PC-9 (cell line): ENCODE data around the gene VPS4A. TPM values are rescaled to one million over a fixed set of nuclear protein-coding genes. Genes with fewer than 3 reads are reported as not detected.

ENCODE experiments used
- BruUV-seq: library from RNA; stranded (reverse); fragments of 400-500 nt; replicated peaks from 2 replicates; lab custom pipeline; 2021; lab: Mats Ljungman, UMichigan
- CTCF ChIA-PET: fragments of 300-600 bp; sonication (Branson Sonifier 250); formaldehyde crosslinking; loops from one replicate; lab custom pipeline; 2022; ENCODE audit warnings: antibody characterized with exemption; lab: Charles Lee
- POLR2A ChIA-PET: fragments of 300-600 bp; sonication (Branson Sonifier 250); formaldehyde crosslinking; loops from one replicate; lab custom pipeline; 2022; ENCODE audit warnings: antibody characterized with exemption; ENCODE audit not compliant: unreplicated experiment; lab: Charles Lee
- DNase-seq, 2 experiments: peaks; one replicate each; pipeline versions ENCODE4 v3.0.0 to v3.0.0-alpha.2; 2015 to 2022; ENCODE audit warnings: mixed read lengths in 1 of 2
- H2AFZ ChIP-seq: fragments of 200-600 bp; sonication (generic); 2 replicates; pipeline ENCODE4 v1.8.1; 2017; ENCODE audit warnings: antibody characterized with exemption
- H3F3A ChIP-seq: fragments of 200-600 bp; sonication (generic); 2 replicates; pipeline ENCODE4 v1.8.1; 2017; ENCODE audit warnings: antibody characterized with exemption, mild to moderate bottlenecking, low read depth; ENCODE audit not compliant: insufficient read depth
- H3K27ac ChIP-seq: fragments of 200-600 bp; sonication (generic); 2 replicates; pipeline ENCODE4 v1.6.1; 2016; ENCODE audit warnings: mixed run types
- H3K27me3 ChIP-seq: fragments of 200-600 bp; sonication (generic); 2 replicates; pipeline ENCODE4 v1.6.1; 2016; ENCODE audit warnings: low read depth, mixed run types; ENCODE audit not compliant: insufficient read depth
- H3K36me3 ChIP-seq: fragments of 200-600 bp; sonication (generic); 2 replicates; pipeline ENCODE4 v1.6.1; 2016; ENCODE audit warnings: low read depth, mixed run types
- H3K4me1 ChIP-seq: fragments of 200-600 bp; sonication (generic); replicated peaks from 2 replicates; pipeline ENCODE4 v1.6.1; 2016; ENCODE audit warnings: mixed run types; ENCODE audit not compliant: insufficient read depth
- H3K4me2 ChIP-seq: fragments of 200-600 bp; sonication (generic); 2 replicates; pipeline ENCODE4 v1.6.1; 2017; ENCODE audit warnings: mixed run types
- H3K4me3 ChIP-seq: fragments of 200-600 bp; sonication (generic); 2 replicates; pipeline ENCODE4 v1.6.1; 2016; ENCODE audit warnings: mixed run types
- H3K79me2 ChIP-seq: fragments of 200-600 bp; sonication (generic); 2 replicates; pipeline ENCODE4 v1.6.1; 2017; ENCODE audit warnings: low read depth, mixed run types
- H3K9me2 ChIP-seq: fragments of 200-600 bp; sonication (generic); 2 replicates; pipeline ENCODE4 v1.8.1; 2017; ENCODE audit warnings: mild to moderate bottlenecking; ENCODE audit not compliant: insufficient read depth
- H3K9me3 ChIP-seq: fragments of 200-600 bp; sonication (generic); 2 replicates; pipeline ENCODE4 v1.8.1; 2016; ENCODE audit warnings: low read depth; ENCODE audit not compliant: insufficient read depth
- H4K20me1 ChIP-seq: fragments of 200-600 bp; sonication (generic); 2 replicates; pipeline ENCODE4 v1.8.1; 2017; ENCODE audit not compliant: insufficient read depth
- EZH2 ChIP-seq: fragments of 200-600 bp; sonication (generic); IDR thresholded peaks from 2 replicates; pipeline ENCODE4 v1.8.0; 2017; ENCODE audit warnings: antibody characterized with exemption, low read depth
- intact Hi-C: fragments of 100-400 bp; cut with micrococcal nuclease; formaldehyde crosslinking; loops from one replicate; pipeline ENCODE4 v1.10.0; 2022; ENCODE audit not compliant: unreplicated experiment
- total RNA-seq: library from RNA; stranded (reverse); gene quantifications from 2 replicates; pipeline ENCODE4 v1.2.3, GENCODE V29; 2021
- TF ChIP-seq, protein P1 (sequence below): fragments of 200-600 bp; sonication (generic); conservative IDR thresholded peaks from 2 replicates; pipeline ENCODE4 v1.6.1; 2017; ENCODE audit warnings: mixed run types, antibody characterized with exemption, mild to moderate bottlenecking, moderate library complexity

Gene VPS4A
- total RNA-seq, 1 experiment from 2014 or later, result 26.7 TPM

DNA sequence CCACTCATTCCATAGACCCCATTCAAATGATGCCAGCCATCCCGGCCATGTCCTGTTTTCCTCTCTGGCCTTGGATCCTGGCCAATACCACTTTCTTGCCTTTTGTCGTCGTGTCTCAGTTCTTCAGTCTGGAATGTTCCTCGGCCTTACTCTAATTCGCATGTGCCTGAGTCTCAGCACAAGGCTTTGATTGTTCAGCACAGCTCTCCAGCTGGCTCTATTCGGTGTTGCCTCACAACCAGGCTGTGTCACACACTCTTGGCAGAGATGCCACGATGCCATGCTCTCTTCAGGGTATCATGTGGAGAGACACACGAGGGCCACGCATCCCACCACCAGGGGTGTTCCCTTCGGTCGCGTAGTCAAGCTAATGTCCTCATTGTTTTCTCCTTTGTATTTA is 1.8 kb upstream of the VPS4A start:
- no peak overlapping the region for H3K4me2 ChIP-seq
- H3K79me2 ChIP-seq, result peaks cover 29% of the 10 kb centered on the region
- H3K4me1 ChIP-seq, result peaks cover 8% of the 10 kb centered on the region
- no peak for TF ChIP-seq EZH2
- TF ChIP-seq, protein P1, sequence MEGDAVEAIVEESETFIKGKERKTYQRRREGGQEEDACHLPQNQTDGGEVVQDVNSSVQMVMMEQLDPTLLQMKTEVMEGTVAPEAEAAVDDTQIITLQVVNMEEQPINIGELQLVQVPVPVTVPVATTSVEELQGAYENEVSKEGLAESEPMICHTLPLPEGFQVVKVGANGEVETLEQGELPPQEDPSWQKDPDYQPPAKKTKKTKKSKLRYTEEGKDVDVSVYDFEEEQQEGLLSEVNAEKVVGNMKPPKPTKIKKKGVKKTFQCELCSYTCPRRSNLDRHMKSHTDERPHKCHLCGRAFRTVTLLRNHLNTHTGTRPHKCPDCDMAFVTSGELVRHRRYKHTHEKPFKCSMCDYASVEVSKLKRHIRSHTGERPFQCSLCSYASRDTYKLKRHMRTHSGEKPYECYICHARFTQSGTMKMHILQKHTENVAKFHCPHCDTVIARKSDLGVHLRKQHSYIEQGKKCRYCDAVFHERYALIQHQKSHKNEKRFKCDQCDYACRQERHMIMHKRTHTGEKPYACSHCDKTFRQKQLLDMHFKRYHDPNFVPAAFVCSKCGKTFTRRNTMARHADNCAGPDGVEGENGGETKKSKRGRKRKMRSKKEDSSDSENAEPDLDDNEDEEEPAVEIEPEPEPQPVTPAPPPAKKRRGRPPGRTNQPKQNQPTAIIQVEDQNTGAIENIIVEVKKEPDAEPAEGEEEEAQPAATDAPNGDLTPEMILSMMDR, result no peak
- no peaks in the 10 kb centered on the region for H3K9me3 ChIP-seq
- H3F3A ChIP-seq, result peaks cover 24% of the 10 kb centered on the region; the same call in 1 of the 2 replicates
- no peak overlapping the region for H2AFZ ChIP-seq
- no peaks in the 10 kb centered on the region for H3K9me2 ChIP-seq
- ChIA-PET CTCF (no interaction called here), POLR2A (no interaction called here)
- intact Hi-C loops, result no loop called here
- peaks cover 16% of the 10 kb centered on the region for H4K20me1 ChIP-seq
- no TSS peak for BruUV-seq
- H3K27ac ChIP-seq, result no peak overlapping the region
- no peaks in the 10 kb centered on the region for H3K27me3 ChIP-seq
- H3K36me3 ChIP-seq, result peaks cover 4% of the 10 kb centered on the region; the same call in 1 of the 2 replicates
- no peak for DNase-seq
- no peak overlapping the region for H3K4me3 ChIP-seq

DNA sequence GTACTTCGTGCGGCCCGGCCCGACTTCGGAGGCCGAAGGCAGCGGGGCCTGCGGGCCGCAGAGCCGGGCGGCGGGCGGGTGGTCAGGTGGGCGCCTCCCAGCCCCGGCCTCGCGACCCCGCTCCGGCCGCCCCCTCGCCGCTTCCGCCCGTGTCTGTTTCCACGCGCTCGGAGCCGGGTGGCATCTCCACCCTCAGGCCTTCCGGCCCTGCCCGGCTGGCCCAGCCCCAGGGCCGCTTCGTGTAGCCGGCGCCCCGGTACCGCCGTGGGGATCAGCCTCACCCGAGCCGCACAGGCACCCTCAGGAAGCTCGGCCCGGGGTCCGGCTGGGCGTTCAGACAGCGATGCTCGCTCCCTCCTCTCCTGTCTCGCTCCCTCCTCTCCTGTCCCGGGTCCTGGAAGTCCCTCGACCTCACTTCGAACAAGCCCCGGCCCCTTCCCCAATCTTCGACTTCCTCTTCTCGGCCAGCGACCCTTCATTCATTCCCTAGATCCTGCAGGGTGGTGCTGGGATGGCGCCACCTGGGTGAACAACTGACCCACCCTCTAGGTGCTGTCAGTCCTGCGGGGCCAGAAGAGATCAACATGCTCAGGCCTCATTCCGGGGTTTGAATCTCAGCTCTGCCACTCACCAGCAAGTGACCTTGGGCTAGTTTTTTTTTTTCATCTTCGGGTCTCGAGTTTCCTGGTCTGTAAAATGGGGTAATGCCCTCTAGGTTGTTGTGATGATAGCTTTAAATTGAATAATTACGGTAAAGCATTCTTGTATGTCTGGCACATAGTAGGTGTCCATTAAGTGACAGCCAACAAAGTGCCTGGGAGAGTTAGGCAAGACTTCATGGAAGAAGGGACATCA is 610 bp downstream of the VPS4A start:
- TSS peak; percentile 46 for BruUV-seq
- H3K4me3 ChIP-seq, result peak overlapping the region; percentile 82
- H3K9me3 ChIP-seq, result no peaks in the 10 kb centered on the region
- H3F3A ChIP-seq, result peaks cover 19% of the 10 kb centered on the region; the same call in 1 of the 2 replicates
- peaks cover 8% of the 10 kb centered on the region for H3K4me1 ChIP-seq
- no peaks in the 10 kb centered on the region for H3K27me3 ChIP-seq
- CTCF ChIA-PET, result interaction anchor here (0.6 kb wide), 1 partner anchor 175 kb away, joined by 3 read pairs; no protein-coding TSS in a partner anchor
- peak overlapping the region; percentile 74; the same call in 1 of the 2 replicates for H2AFZ ChIP-seq
- intact Hi-C loops, result loop anchor here (1.0 kb wide), 1 partner anchor 123 kb away; no protein-coding TSS in a partner anchor
- POLR2A ChIA-PET, result interaction anchor here (0.6 kb wide), 1 partner anchor 606 kb away, joined by 3 read pairs; no protein-coding TSS in a partner anchor
- peak overlapping the region; percentile 9; the same call in 1 of the 2 replicates for H3K27ac ChIP-seq
- peaks cover 16% of the 10 kb centered on the region for H4K20me1 ChIP-seq
- no peaks in the 10 kb centered on the region for H3K9me2 ChIP-seq
- DNase-seq, result peak; percentile 38 to 42
- peaks cover 34% of the 10 kb centered on the region for H3K79me2 ChIP-seq
- TF ChIP-seq, protein P1, result no peak; the same call in 1 of the 2 replicates
- TF ChIP-seq EZH2, result no peak
- H3K36me3 ChIP-seq, result peaks cover 9% of the 10 kb centered on the region
- H3K4me2 ChIP-seq, result peak overlapping the region; percentile 80

DNA sequence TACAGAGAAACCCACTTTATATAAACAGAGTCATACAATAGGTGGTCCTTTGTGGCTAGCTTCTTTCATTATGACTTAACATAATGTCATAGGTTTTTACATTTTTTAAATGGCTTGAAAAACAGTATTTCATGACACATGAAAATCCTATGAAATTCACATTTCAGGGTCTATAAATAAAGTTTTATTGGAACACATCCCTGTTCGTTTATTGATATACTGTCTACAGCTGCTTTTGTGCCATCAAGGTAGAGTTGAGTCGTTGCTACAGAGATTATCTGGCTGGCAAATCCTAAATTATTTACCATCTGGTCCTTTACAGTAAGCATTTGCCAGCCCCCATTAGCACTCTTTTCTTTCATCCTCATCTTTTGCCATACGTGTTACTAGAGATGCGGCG is 2.3 kb downstream of the VPS4A start:
- Histone ChIP-seq H3K27me3 (no peaks in the 10 kb centered on the region), H2AFZ (no peak overlapping the region), H3K79me2 (peaks cover 34% of the 10 kb centered on the region), H4K20me1 (peaks cover 20% of the 10 kb centered on the region), H3K36me3 (peaks cover 9% of the 10 kb centered on the region), H3K9me3 (no peaks in the 10 kb centered on the region), H3K27ac (no peak overlapping the region), H3K9me2 (no peaks in the 10 kb centered on the region), H3K4me2 (peak overlapping the region; percentile 31; the same call in 1 of the 2 replicates), H3F3A (peaks cover 16% of the 10 kb centered on the region; the same call in 1 of the 2 replicates), H3K4me3 (no peak overlapping the region), H3K4me1 (peaks cover 8% of the 10 kb centered on the region)
- BruUV-seq, result no TSS peak
- ChIA-PET CTCF (no interaction called here), POLR2A (no interaction called here)
- no peak for DNase-seq
- intact Hi-C loops, result no loop called here
- TF ChIP-seq, protein P1, result no peak
- no peak for TF ChIP-seq EZH2
